ENCODE measurements around the gene GPR135. TPM values are rescaled to one million over a fixed set of nuclear protein-coding genes. Genes with fewer than 3 reads are reported as not detected.

GPR135 gene
- total RNA-seq, 1 experiment from 2014 or later = 3.9 TPM

- intact Hi-C loops (cut with micrococcal nuclease) = no loop called here
- POLR2A ChIA-PET = no interaction called here
These were observed 30.1 kb downstream of the GPR135 start for GRCh38 chr14:59435101-59435500.

GRCh38 chr14:59429790-59430189, 35.4 kb downstream of the GPR135 start:
- intact Hi-C loops (cut with micrococcal nuclease) = no loop called here
- no peak overlapping the region for H3K4me2 ChIP-seq (ENCODE audit: low read length)
- no TSS peak for BruUV-seq (replicated peaks)
- CTCF ChIA-PET = no interaction called here
- POLR2A ChIA-PET = no interaction called here
- DNase-seq (ENCODE audit: low read depth, low spot score) (no peak), ATAC-seq (no peak)
- no peaks in the 10 kb centered on the region for H3K9me2 ChIP-seq (ENCODE audit: insufficient read depth)
- no peak overlapping the region for H3K27ac ChIP-seq (ENCODE audit: low read depth, low read length)
- H3K9me3 ChIP-seq (ENCODE audit: control insufficient read depth in 1 of 2, insufficient read depth in 1 of 2, low read depth in 1 of 2, low read length in 2 of 2) = no peaks in the 10 kb centered on the region
- H3K4me3 ChIP-seq (replicated peaks in 1 of 2; ENCODE audit: low read depth in 1 of 2, low read length in 2 of 2) = no peak overlapping the region
- H3K36me3 ChIP-seq (ENCODE audit: control insufficient read depth in 1 of 2, insufficient read depth in 2 of 2, low read length in 2 of 2) = no peaks in the 10 kb centered on the region
- TF ChIP-seq JUND (IDR thresholded peaks at IDR 0.05) = no peak
- TF ChIP-seq MAX (IDR thresholded peaks at IDR 0.05) = no peak
- no peak for TF ChIP-seq SRF (IDR thresholded peaks at IDR 0.05; ENCODE audit: low read depth)
- no peak for TF ChIP-seq EZH2phosphoT487 (IDR thresholded peaks at IDR 0.05; ENCODE audit: borderline replicate concordance)
- TF ChIP-seq YY1 (IDR thresholded peaks at IDR 0.05; ENCODE audit: extremely low read depth, insufficient replicate concordance, low read depth, low read length) = no peak
- no peak for TF ChIP-seq POLR2A (IDR thresholded peaks at IDR 0.05; ENCODE audit: borderline replicate concordance, extremely low read depth, insufficient read depth, insufficient read length)
- no peak for TF ChIP-seq EZH2 (IDR thresholded peaks at IDR 0.05)
- no peak for TF ChIP-seq ZNF274 (IDR thresholded peaks at IDR 0.05; ENCODE audit: low read depth, low read length)
- TF ChIP-seq EGR1 (IDR thresholded peaks at IDR 0.05; ENCODE audit: low read depth) = no peak
- no peak for TF ChIP-seq ZFX (IDR thresholded peaks at IDR 0.05)
- TF ChIP-seq SP1 (IDR thresholded peaks at IDR 0.05; ENCODE audit: low read depth) = no peak
- no peak for TF ChIP-seq SIN3A (IDR thresholded peaks at IDR 0.05; ENCODE audit: low read depth)
- no peak overlapping the region for H2AFZ ChIP-seq (ENCODE audit: low read depth, low read length, poor library complexity, severe bottlenecking)
- no peak overlapping the region for H3K9ac ChIP-seq (ENCODE audit: low read length)
- RAD21 ChIA-PET (ENCODE audit: low non-redundant PET in 1 of 2, low total read pairs in 2 of 2, uncharacterized antibody in 2 of 2, unreplicated experiment in 2 of 2) = no interaction called here
- no peaks in the 10 kb centered on the region for H3K79me2 ChIP-seq (ENCODE audit: insufficient read depth, low read length)
- H4K20me1 ChIP-seq (ENCODE audit: insufficient read depth) = no peaks in the 10 kb centered on the region
- H3K4me1 ChIP-seq (ENCODE audit: control insufficient read depth in 1 of 2, insufficient read depth in 2 of 2, low read length in 2 of 2) = peaks cover 4 to 9% of the 10 kb centered on the region in 2 experiments; a peak in 3 of 4 replicates
- no peaks in the 10 kb centered on the region for H3K27me3 ChIP-seq (ENCODE audit: insufficient read depth, low read length)

More at GRCh38 chr14:59435101-59435500, 30.1 kb downstream of the GPR135 start:
- Histone ChIP-seq H3K9ac (ENCODE audit: low read length) (no peak overlapping the region), H3K4me1 (ENCODE audit: control insufficient read depth in 1 of 2, insufficient read depth in 2 of 2, low read length in 2 of 2) (peaks cover 4 to 7% of the 10 kb centered on the region in 2 experiments; a peak in 1 of 4 replicates), H3K27me3 (ENCODE audit: insufficient read depth, low read length) (no peaks in the 10 kb centered on the region), H3K79me2 (ENCODE audit: insufficient read depth, low read length) (no peaks in the 10 kb centered on the region), H2AFZ (ENCODE audit: low read depth, low read length, poor library complexity, severe bottlenecking) (no peak overlapping the region), H3K4me2 (ENCODE audit: low read length) (no peak overlapping the region), H3K9me3 (ENCODE audit: control insufficient read depth in 1 of 2, insufficient read depth in 1 of 2, low read depth in 1 of 2, low read length in 2 of 2) (no peaks in the 10 kb centered on the region), H3K27ac (ENCODE audit: low read depth, low read length) (no peak overlapping the region), H3K9me2 (ENCODE audit: insufficient read depth) (no peaks in the 10 kb centered on the region), H3K36me3 (ENCODE audit: control insufficient read depth in 1 of 2, insufficient read depth in 2 of 2, low read length in 2 of 2) (no peaks in the 10 kb centered on the region), H4K20me1 (ENCODE audit: insufficient read depth) (no peaks in the 10 kb centered on the region), H3K4me3 (replicated peaks in 1 of 2; ENCODE audit: low read depth in 1 of 2, low read length in 2 of 2) (no peak overlapping the region)
- TF ChIP-seq EZH2phosphoT487 (IDR thresholded peaks at IDR 0.05; ENCODE audit: borderline replicate concordance) (no peak), JUND (IDR thresholded peaks at IDR 0.05) (no peak), EZH2 (IDR thresholded peaks at IDR 0.05) (no peak), POLR2AphosphoS5 (IDR thresholded peaks at IDR 0.05; ENCODE audit: low read depth, low read length) (no peak), SRF (IDR thresholded peaks at IDR 0.05; ENCODE audit: low read depth) (no peak), ELF1 (IDR thresholded peaks at IDR 0.05; ENCODE audit: borderline replicate concordance, low read depth) (no peak), RAD21 (IDR thresholded peaks at IDR 0.05; ENCODE audit: low read depth) (no peak)
- ATAC-seq (no peak), DNase-seq (ENCODE audit: low read depth, low spot score) (no peak)
- CTCF ChIA-PET = no interaction called here
- BruUV-seq (replicated peaks) = no TSS peak
- RAD21 ChIA-PET (ENCODE audit: low non-redundant PET in 1 of 2, low total read pairs in 2 of 2, uncharacterized antibody in 2 of 2, unreplicated experiment in 2 of 2) = no interaction called here
